ENCODE data around the gene DZIP1. TPM values are rescaled to one million over a fixed set of nuclear protein-coding genes. Genes with fewer than 3 reads are reported as not detected.

The DZIP1 gene
- total RNA-seq, 1 experiment from 2014 or later = 33.6 TPM

DNA sequence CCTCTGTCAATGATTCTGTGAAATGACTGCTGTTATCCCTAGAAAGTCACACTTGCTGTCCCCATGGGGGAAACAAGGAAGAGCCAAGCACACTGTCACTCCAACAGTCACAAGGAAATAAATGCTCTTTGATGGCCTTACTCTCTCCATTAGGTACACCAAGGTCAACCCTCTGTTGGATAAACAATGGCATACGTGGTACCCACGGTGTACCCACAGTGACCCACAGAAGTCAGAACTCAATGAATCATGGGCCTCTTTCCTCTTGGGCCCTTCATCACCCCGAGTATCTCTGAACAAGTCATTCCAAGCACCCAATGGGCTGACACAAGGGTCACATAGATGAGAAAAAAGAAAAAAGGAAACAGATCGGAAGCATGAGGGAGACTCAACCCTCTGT, 15.4 kb downstream of the DZIP1 start:
- no peaks in the 10 kb centered on the region for H3K9me3 ChIP-seq (ENCODE audit: control insufficient read depth, low read depth, low read length)
- H3K4me2 ChIP-seq (ENCODE audit: insufficient read depth, insufficient read length, low read length) = no peak overlapping the region
- H4K5ac ChIP-seq (ENCODE audit: insufficient read length, low read depth, low read length) = no peak overlapping the region
- no peaks in the 10 kb centered on the region for H3K4me1 ChIP-seq (ENCODE audit: insufficient read depth, low read length)
- no peaks in the 10 kb centered on the region for H4K20me1 ChIP-seq (ENCODE audit: control insufficient read depth, insufficient read depth, insufficient read length)
- Mint-ChIP-seq H3K4me3 (no peak overlapping the region), H3K4me1 (peaks cover 5 to 6% of the 10 kb centered on the region in 2 experiments), H3K36me3 (ENCODE audit: insufficient read depth in 1 of 3, low read depth in 3 of 3) (peaks cover 53 to 75% (median 73%) of the 10 kb centered on the region in 3 experiments), H3K27me3 (ENCODE audit: low read depth) (no peaks in the 10 kb centered on the region), H3K27ac (no peak overlapping the region; a peak in 1 of 7 replicates), H3K9me3 (no peaks in the 10 kb centered on the region)
- H3K27me3 ChIP-seq (ENCODE audit: insufficient read depth, low read length) = no peaks in the 10 kb centered on the region
- H2AFZ ChIP-seq (ENCODE audit: low read length) = no peak overlapping the region
- no peak overlapping the region for H2BK15ac ChIP-seq (ENCODE audit: low read depth, low read length)
- no peak overlapping the region for H2BK5ac ChIP-seq (ENCODE audit: insufficient read length, low read length)
- H3K27ac ChIP-seq (ENCODE audit: insufficient read length, low read depth, low read length) = no peak overlapping the region
- H2BK20ac ChIP-seq (ENCODE audit: low read depth, low read length, poor library complexity, severe bottlenecking) = no peak overlapping the region
- no peak overlapping the region for H3K14ac ChIP-seq (ENCODE audit: insufficient read depth, low read length)
- no peak overlapping the region for H3K23ac ChIP-seq (ENCODE audit: insufficient read length, low read depth, low read length)
- H3K79me2 ChIP-seq (ENCODE audit: insufficient read depth, low read length) = no peaks in the 10 kb centered on the region
- H3K79me1 ChIP-seq (ENCODE audit: insufficient read depth, low read depth, low read length, poor library complexity, severe bottlenecking) = no peaks in the 10 kb centered on the region
- no peak for DNase-seq
- no peak overlapping the region for H2BK120ac ChIP-seq (ENCODE audit: low read depth, low read length, poor library complexity, severe bottlenecking)
- no peak overlapping the region for H3T11ph ChIP-seq (ENCODE audit: low read length)
- no peak overlapping the region for H4K8ac ChIP-seq (replicated peaks; ENCODE audit: insufficient read length, low read depth, low read length)
- TF ChIP-seq, protein P1, sequence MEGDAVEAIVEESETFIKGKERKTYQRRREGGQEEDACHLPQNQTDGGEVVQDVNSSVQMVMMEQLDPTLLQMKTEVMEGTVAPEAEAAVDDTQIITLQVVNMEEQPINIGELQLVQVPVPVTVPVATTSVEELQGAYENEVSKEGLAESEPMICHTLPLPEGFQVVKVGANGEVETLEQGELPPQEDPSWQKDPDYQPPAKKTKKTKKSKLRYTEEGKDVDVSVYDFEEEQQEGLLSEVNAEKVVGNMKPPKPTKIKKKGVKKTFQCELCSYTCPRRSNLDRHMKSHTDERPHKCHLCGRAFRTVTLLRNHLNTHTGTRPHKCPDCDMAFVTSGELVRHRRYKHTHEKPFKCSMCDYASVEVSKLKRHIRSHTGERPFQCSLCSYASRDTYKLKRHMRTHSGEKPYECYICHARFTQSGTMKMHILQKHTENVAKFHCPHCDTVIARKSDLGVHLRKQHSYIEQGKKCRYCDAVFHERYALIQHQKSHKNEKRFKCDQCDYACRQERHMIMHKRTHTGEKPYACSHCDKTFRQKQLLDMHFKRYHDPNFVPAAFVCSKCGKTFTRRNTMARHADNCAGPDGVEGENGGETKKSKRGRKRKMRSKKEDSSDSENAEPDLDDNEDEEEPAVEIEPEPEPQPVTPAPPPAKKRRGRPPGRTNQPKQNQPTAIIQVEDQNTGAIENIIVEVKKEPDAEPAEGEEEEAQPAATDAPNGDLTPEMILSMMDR (conservative IDR thresholded peaks at IDR 0.05) = no peak
- H3K9ac ChIP-seq (ENCODE audit: extremely low read depth, insufficient read length, low read length) = no peak overlapping the region
- WGBS (ENCODE audit: extremely low coverage, insufficient read length, low lambda C conversion rate) = no CpG with 5 or more reads among the region's 4 CpGs
- no peak overlapping the region for H2BK12ac ChIP-seq (ENCODE audit: insufficient read length, low read depth, low read length)
- H3K23me2 ChIP-seq (ENCODE audit: insufficient read length, low read depth, low read length, poor library complexity, severe bottlenecking) = no peaks in the 10 kb centered on the region
- no peak overlapping the region for H3K4ac ChIP-seq (ENCODE audit: low read depth, low read length)
- H3K18ac ChIP-seq (ENCODE audit: insufficient read length, low read depth, low read length) = no peak overlapping the region
- H2AK5ac ChIP-seq (ENCODE audit: insufficient read length, low read length) = no peak overlapping the region
- no peak overlapping the region for H4K91ac ChIP-seq (ENCODE audit: insufficient read length, low read depth, low read length)
- H3K56ac ChIP-seq (ENCODE audit: insufficient read length, low read depth, low read length) = no peak overlapping the region
